ENCODE data around the gene SGPL1. TPM values are rescaled to one million over a fixed set of nuclear protein-coding genes. Genes with fewer than 3 reads are reported as not detected.

SGPL1 gene, protein sequence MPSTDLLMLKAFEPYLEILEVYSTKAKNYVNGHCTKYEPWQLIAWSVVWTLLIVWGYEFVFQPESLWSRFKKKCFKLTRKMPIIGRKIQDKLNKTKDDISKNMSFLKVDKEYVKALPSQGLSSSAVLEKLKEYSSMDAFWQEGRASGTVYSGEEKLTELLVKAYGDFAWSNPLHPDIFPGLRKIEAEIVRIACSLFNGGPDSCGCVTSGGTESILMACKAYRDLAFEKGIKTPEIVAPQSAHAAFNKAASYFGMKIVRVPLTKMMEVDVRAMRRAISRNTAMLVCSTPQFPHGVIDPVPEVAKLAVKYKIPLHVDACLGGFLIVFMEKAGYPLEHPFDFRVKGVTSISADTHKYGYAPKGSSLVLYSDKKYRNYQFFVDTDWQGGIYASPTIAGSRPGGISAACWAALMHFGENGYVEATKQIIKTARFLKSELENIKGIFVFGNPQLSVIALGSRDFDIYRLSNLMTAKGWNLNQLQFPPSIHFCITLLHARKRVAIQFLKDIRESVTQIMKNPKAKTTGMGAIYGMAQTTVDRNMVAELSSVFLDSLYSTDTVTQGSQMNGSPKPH
- total RNA-seq = 10 to 100 TPM; 16.3 to 20.6 TPM

DNA sequence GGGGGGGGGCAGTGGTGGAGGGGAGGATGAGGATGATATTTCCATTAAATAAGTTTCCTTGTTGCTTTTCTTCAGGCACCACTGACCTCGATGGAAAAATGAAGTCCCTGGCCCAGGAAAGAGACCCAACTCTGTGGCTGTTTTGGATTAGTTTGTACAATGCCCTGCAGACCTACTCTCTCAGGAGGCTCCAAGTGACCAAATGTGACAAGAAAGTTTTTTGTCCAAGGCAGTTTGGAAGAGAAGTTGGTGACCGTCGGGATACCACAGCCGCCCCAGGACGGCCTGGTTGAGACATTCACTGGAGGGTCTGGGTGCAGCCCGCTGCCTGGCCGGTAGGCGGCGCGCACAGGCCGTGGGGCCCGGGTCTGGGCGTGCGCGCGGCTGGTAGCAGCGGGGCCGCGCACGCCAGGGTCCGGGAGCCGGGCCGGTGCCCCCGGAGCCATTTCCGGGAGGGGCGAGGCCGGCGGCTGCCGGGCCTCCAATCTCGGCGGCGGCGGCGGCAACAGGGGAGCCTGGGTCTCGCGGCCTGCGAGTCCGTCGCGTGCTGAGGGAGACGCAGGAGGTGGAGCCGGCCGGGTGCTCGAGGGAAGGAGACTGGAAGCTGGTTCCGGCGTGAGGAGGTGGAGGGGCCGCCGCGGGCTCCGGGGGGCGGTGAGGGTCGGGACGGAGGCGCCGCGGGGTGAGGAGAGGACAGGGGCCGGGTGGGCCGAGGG lies at the start of gene SGPL1:
Gene SGPL1 (plus strand): TSS at position 445 of the 716 bp plus-strand sequence. CDS start 906 bp downstream, outside the sequence.

GRCh38 chr10:70785190-70785589 lies 30.6 kb upstream of the SGPL1 start, which contains the start of gene TBATA:
TBATA (minus strand) TSS chr10:70785377; CDS start chr10:70783379, 1,998 bp downstream.

DNA sequence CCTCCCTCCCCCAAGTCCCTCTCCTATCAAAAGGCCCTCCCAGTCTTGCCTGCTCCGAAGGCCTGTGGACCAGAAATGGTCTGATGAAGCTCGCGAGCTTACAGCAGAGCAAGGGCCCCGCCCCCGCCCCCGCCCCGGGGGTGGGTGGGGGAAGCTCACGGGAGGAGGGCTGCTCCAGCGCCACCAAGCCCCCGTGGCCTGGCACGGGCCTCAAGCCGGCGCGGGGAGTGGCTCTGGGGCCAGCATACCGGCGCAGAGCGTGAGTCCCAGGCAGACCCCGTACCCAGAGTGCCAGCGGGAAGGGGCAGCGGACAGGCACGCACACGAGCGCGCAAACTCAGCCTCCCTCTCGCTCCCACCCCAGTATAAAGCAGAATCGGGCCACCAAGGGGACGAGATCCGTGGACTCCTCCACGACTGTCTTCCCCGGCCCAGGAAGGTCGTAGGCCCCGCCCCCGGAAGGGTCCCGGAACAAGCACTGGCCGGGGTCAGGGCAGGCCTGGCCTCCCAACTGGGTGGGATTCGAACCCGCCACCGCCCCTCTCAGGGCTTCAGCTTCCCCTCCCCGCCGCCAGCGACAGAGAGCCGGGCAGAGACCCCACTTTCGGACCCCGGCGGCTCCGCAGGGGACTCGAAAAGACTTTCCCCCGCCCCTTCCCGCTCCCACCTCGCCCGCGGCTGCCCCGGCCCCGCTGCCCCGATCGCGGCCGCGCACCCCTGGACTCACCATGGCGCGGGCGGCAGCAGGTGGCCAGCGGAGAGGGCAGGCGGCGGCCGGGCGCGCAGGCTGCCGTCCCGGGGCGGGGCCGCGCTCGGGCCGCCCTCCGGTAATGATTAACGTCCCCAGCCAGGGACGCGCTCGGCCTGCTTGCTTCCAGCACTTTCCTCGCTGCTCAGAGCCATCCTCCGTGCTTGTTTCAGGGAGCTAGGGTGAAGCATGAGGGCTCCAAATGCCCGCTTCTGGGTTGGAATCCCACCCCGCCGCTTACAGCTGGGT lies 72.4 kb downstream of the SGPL1 start, which contains the start of gene PCBD1:
Gene PCBD1 (minus strand): TSS at position 762 of the 997 bp plus-strand sequence. CDS start 32 bp downstream, at position 730.

Other genes with a start within 250 kb of the SGPL1 start
- gene PRF1, start 213.2 kb upstream of the SGPL1 start, total RNA-seq = 10 to 100 TPM; 57.4 to 63.5 TPM
- gene ADAMTS14, start 143.4 kb upstream of the SGPL1 start, total RNA-seq = not detected
- gene TBATA, start 30.6 kb upstream of the SGPL1 start, total RNA-seq = not detected
- 10 to 100 TPM; 21.2 to 21.3 TPM for gene PCBD1, start 72.6 kb downstream of the SGPL1 start, total RNA-seq